HL-60/S4 treated with retinoic acid at 250 ng/mL for 4 days and 3 days (cell line): ENCODE measurements around the gene SIN3A.
"Not testable (repeated sequence)": the region's sequence is repeated elsewhere in the genome, so short reads cannot be mapped to it uniquely, and the experiment has no call there.

Experiments used
- in situ Hi-C: fragments of 300-500 bp; cut with MboI; formaldehyde crosslinking; loops from 2 replicates; pipeline ENCODE4 v1.7.0; 2022; ENCODE audit warnings: low sequenced_read_pairs

Gene SIN3A

DNA sequence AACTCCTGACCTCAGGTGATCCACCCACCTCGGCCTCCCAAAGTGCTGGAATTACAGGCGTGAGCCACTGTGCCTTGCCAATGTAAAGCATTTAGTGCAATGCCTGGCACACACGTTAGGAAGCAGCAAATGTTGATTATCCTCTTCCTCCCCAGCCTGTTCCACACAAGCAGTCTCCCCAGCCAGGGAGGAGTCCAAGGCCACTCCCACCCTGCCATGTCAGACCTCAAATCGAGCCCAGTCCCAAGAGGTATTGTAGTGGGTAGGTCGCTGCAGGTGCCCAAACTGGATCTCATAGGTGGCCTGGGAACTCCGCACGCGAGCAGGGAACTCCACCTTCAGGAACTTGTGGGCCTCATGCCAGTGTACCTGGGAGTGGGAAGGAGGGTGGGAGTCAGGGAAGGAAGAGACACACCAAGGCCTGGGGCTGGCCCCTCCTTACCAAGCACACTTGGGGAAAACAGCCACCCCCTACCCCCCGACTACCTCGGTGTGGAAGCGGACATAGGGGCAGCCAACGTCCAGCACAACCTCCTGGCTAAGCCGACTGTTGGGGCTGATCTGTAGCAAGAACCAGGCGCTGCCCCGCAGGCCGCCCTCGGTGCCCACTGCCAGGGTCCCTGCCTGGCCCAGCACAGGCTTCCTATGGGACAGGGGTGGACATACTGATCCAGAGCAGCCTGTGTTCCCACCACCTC, 93.4 kb downstream of the SIN3A start:
- in situ Hi-C loops, result no loop called here

DNA sequence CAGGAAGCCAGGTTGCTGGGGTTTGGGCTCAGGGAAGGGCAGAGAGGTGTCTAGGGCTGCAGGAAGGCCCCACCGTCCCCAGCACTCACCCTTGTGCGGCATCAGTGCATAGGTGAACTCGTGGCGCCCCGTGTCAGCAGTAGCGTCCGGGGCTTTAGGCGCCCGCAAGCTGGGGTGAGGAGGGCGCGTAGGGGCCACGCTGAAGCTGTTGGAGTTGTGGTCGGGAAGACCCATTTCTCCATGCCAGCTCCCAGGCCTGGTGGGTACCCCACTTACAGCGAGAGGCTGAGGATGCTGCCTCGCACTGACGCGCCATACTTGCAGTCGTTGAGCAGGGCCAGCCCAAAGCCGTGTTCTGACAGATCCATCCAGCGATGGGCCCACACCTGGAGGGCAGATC, 95.0 kb downstream of the SIN3A start:
- in situ Hi-C loops, result no loop called here

DNA sequence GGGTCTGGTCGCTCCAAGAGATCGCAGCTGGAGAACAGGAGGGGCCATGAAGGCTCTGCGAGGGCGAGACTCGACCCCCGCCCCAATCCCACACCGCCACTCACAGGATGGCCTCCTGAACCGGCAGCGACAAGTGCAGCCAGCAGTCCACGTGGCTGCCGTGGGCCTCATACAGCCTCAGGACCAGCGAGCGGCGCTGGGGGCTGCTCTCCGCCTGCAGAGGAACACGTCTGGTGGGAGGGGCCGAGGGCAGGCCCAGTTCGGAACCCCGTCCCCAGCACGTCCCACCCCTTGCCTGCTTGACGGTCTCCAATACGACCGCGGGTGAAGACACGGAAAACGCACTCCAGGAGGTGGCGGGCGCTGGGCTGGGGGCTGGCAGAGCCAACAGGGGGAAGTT, 95.5 kb downstream of the SIN3A start:
- in situ Hi-C loops, result no loop called here

DNA sequence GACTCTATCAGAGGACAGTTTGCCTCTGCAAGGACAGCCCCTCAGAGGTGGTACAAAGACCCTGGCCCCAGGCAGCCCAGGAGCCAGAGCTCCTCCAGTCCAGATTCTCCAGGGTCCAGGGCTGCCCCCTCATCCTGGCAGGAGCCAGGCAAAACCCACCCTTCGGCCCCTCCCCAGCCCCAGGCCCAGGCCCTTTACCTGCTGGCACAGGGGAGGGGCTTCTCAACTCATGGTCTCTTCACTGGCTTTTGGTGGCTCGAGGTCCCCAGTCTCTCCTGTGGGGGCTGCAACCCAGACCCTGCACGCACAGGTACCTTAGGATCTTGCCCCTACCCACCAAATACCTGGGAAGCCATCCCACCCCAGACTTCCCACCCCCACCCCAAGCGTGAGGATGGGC, 96.1 kb downstream of the SIN3A start:
- in situ Hi-C loops, result no loop called here

DNA sequence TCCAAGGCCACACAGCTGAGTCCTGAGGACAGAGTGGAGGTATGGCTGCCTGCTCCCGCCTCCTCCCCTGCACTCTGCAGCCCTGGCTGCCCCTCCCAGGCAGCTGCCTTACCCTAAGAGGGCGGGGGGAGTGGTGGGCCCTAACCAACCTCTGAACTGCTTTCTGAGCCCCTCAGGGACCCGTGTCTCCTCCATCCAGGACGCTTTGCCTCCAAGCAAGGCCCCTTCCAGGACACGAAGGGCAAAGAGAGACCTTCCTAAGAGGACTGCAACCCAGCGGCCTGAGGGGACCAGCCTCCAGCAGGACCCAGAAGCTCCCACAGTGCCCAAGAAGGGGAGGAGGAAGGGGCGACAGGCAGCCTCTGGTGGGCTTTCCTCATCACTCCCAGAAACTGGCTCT, 97.0 kb downstream of the SIN3A start:
- in situ Hi-C loops, result no loop called here

DNA sequence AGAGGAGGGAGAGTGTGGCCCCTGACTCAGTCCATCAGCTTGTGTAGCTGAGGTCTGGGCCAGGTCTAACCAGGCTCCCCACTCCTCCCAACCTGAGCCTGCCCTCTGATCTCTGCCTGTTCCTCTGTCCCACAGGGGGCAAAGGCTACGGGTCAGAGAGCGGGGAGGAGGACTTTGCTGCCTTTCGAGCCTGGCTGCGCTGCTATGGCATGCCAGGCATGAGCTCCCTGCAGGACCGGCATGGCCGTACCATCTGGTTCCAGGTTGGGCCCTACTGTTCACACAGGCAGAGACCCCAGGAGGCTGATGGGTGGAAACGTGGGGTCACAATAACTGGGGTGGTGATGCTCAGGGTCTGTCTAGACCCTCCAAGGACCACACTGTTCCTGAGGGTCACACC, 97.9 kb downstream of the SIN3A start:
- in situ Hi-C loops, result no loop called here

DNA sequence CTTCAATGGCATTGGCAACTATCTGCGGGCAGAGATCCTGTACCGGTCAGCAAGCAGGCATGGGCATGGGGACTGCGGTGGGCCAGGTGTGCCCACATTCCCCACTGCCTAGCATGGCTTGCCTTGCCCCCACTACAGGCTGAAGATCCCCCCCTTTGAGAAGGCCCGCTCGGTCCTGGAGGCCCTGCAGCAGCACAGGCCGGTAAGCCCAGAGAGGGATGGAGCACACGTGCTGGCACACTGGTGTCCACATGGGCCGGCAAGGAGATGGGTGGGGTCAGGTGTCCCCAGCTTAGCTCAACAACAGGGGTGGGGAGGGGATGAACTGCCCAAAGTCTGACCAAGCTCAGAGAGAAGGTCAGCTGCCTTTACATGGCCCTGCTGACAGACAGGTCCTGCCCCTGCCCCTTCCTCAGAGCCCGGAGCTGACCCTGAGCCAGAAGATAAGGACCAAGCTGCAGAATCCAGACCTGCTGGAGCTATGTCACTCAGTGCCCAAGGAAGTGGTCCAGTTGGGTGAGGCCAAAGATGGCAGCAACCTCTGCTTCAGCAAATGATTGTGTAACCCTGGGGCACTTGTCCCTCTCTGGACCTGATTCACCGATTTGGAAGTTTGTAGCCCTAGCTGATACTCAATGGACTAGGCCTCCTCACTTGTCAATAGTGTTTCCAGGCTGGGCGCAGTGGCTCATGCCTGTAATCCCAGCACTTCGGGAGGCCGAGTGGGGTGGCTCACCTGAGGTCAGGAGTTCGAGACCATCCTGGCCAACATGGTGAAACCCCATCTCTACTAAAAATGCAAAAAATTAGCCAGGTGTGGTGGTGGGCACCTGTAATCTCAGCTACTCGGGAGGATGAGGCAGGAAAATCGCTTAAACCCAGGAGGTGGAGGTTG, 99.1 kb downstream of the SIN3A start:
- in situ Hi-C loops, result no loop called here

DNA sequence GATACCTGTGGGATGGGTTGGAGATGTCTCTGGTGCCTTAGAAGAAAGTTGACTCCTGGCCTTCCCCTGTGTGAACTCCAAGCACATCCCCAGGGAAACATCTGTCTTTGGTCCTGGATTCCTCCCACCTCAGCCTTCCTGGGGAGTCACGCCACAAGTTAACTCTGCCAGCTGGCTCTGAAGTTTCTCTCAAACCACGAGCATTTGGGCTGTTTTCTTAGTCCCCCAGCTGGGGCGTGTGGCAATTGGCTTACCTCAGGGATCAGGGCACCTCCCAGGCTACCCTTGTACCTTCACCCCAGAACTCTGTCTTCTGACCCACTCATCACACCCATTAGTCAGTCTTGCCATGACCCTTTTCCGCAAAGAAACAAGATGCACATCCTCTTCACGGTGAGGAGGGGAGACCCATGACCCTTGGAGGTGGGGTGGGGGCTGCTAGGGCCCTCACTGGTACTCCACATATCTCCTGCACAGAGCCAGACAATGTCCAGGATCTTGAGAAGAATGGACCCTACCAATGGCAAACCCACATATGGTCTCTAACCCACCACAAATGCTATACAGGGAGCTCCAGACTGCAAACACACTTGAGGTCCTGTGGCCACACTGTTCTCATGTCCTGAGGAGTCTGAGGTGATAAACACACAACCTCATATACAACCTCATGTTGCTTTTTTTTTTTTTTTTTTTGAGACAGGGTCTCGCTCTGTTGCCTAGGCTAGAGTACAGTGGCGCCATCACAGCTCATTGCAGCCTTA, 100.7 kb downstream of the SIN3A start:
- in situ Hi-C loops, result no loop called here

DNA sequence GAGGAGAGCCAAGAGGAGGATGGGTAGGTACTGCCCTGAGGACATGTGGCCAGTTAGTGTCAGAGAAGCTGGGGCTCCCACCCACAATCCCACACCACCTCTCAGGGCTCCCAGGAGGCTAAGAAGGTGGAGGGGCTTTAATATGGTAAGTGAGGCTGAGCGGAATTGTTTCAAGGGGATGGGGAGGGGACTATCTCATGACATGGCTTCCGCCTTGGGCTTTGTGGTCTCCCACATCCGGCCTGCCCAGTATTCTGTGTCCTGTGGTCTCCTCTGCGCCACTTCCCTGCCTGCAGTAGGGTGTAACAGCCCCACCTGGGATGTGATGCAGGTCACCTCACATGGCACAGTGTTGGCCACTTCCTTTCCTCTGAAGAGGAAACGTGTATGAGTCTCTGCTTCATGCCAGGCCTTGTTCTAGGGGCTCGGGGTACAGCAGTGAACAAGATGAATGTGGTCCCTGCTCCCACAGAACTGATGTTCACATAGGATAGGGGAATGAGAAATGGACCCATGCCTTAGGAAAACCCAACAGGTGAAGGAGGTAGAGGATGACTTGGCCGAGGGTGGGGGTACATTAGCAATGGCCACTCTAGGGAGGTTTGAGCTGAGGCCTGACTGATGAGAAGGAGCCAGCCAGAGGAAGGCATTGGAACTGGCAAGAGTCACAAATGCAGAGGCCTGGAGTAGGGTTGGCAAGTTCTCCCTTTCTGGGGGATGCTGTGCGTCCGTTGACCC, 101.5 kb downstream of the SIN3A start:
- in situ Hi-C loops, result no loop called here

DNA sequence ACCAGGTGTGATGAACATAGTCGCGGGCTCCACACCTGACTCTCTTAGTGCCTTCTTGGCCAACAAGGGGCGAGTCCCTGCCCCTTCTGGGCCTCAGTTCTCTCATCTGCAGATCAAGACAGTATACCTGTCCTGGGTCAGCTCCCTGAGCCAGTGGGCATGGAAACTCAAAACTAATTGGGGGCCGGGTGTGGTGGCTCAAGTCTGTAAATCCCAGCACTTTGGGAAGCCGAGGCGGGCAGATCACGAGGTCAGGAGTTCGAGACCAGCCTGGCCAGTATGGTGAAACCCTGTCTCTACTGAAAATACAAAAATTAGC, 102.2 kb downstream of the SIN3A start:
- in situ Hi-C loops, result not testable (repeated sequence)

DNA sequence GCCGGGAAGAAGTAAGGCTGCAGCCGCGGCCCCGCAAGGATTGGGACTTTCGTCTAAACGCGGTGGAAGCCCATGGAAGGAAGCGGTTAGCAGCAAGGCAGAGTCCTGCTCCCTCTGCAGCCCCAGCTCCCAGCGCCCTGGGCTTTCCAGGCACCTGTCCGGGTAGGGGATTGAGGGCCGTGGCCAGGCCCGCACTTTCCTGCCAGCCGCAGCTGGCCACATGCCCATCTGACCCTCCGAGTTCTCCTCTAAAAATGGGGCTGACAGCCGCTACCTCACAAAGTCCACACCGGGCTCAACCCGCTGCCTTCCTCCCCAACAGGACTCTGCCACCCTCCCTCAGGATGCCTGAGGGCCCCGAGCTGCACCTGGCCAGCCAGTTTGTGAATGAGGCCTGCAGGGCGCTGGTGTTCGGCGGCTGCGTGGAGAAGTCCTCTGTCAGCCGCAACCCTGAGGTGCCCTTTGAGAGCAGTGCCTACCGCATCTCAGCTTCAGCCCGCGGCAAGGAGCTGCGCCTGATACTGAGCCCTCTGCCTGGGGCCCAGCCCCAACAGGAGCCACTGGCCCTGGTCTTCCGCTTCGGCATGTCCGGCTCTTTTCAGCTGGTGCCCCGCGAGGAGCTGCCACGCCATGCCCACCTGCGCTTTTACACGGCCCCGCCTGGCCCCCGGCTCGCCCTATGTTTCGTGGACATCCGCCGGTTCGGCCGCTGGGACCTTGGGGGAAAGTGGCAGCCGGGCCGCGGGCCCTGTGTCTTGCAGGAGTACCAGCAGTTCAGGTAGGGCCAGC, 102.7 kb downstream of the SIN3A start:
- in situ Hi-C loops, result no loop called here

DNA sequence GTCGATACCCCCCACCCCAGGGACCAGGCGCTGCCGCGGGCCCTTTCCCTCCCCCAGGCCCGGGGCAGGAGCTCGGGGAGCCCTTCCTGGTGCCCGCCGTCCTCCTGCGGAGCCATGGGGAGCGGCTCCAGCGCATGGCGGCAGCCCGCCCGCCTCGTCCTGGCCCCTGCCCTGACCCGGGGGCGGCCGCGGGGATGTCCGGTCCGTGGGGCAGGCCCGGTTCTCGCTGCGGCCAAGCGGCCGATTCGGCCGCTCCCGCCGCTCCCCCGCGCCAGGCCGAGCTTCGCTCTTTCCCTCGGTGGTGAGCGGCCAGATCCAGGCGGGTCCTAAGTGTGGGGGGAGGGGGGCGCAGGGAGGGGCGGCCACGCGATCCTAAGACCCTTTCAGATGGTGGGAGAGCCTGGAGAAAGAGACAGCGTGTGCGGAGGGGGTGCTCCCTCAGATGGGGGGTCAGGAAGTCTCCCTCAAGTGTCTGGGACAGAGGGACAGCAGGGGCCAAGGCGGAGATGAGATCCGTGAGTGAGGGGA, 103.4 kb downstream of the SIN3A start:
- in situ Hi-C loops, result no loop called here

DNA sequence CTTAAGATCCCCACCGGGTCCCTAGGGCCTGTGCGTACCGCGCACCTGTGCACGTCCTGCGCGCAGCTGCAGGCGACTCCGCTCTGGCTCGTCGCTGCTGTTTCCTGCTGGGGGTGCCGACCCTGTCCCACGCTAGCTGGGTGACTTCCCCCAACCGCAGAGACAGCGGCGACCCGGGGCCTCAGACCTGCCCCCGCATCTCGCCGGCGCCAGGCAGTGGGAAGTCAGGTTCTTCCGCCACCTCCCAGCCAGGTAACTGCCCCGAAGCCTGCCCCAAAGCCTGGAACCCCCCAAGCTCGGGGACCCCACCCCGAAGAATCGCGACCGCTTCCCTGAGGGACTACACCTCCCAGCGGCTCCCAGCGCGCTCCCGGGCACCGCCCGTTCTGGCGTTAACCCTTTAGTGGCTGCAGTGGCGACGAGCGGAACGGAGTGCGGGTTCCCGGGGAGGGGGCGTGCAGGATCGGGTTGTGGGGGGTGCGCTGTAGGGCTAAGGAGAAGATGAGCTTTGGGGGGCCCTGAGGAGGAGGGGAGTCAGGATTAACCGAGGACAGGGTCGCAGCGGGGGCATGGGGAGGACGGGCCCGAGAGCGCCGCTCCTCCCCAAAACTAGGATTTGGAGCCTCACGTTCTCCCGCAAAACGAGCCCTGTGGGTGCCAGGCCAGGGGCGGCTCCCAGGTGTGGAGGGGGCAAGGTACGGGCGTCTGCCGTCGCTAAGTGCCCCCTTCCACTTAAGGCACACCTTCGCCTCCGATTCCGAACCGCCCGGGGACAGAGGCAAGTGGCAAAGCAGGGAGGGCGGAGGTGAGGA, 104.1 kb downstream of the SIN3A start:
- in situ Hi-C loops, result no loop called here

DNA sequence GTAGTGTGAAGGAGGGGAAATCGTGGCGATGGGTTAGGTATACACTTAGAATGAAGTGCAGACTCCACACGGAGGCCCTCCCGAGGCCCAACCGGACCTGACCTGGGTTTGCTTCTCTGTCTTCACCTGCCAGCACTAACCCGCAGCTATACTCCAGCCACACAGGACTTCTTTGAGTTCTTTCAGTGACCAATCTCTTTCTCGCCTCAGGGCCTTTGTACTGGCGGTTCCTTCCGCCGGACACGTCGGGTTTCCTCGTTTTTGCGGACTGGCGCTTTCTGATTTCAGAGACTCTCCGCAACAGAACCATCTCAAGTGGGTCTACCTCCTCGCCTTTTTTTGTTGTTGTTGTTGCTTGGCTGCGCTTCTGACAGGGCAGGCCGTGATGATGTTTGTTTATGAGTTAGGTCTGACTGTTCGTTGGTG, 104.7 kb downstream of the SIN3A start, which contains the start of gene NEIL1:
NEIL1 (plus strand) TSS at position 244 of the 426 bp plus-strand sequence. CDS start 1,867 bp downstream, outside the sequence.
- in situ Hi-C loops, result no loop called here

DNA sequence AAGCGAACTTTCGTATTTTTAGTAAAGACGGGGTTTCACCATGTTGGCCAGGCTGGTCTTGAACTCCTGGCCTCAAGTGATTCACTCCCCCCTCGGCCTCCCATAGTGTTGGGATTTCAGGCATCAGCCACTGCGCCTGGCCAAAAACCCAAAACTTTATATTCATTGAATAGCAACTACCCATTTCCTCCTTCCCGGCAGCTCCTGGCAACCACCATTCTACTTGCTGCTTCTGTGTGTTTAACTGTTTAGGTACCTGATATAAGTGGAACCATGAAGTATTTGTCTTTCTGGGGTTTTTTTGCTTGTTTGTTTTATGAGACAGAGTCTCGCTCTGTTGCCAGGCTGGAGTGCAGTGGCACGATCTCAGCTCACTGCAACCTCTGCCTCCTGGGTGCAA, 107.5 kb downstream of the SIN3A start:
- in situ Hi-C loops, result not testable (repeated sequence)

DNA sequence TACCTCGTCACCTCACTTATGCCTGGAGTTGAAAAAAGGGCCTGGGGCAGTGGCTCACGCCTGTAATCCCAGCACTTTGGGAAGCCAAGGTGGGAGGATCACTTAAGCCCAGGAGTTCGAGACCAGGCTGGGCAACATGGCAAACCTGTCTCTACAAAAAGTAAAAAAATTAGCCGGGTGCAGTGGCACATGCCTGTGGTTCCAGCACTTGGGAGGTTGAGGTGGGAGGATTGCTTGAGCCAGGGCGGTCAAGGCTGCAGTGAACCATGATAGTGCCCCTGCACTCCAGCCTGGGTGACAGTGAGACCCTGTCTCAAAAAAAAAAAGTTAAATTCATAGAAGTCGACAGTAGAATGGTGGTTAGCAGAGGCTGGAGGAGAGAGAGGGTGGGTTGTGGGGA, 109.3 kb downstream of the SIN3A start:
- in situ Hi-C loops, result no loop called here

DNA sequence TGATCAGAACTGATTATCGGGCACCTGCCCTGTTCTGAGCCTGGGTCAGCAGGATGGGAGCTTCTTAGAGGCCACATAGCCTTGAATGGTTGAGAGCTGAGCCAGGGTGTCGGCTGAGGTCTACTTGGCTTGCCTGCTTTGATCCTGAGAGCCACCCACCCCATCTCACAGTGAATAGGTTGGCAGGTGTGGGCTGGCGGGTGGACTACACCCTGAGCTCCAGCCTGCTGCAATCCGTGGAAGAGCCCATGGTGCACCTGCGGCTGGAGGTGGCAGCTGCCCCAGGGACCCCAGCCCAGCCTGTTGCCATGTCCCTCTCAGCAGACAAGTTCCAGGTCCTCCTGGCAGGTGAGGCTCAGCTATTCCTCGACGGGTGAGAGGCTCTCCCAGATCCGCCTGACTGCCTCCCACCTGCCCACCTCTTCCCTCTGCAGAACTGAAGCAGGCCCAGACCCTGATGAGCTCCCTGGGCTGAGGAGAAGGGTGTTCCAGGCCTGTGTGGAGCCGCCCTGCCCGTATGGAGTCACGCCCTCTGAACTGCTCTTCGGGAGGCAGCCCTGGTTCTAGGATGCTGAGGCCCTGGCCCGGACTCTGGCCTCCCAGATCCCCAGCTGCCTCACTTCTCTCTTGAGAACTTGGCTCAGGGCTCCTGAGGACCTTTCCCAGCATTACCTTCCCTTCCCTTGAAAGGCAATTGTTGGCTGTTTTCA, 111.8 kb downstream of the SIN3A start:
- in situ Hi-C loops, result no loop called here

DNA sequence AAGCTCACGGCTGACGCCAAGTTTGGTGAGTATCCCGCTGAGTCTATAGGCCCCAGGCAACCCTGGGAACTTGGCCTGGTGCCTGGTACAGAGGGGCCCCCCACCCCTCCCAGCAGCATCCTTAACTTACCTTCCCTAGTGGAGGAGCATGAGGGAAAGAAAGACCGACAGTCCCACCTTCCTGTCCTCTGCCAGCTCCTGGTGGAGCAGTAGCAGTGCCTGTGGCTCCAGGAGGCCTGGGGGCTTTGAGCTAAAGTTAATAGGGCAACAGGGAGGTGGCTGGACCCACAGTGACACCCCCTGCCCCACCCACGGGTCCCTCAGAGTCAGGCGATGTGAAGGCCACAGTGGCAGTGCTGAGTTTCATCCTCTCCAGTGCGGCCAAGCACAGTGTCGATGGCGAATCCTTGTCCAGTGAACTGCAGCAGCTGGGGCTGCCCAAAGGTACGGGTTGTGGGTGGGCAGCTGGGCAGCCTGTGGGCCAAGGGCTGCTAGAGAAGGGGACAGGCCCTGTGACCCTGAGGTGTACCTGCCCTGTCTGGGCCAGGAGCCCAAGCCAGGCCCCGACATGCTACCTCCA, 112.7 kb downstream of the SIN3A start:
- in situ Hi-C loops, result no loop called here
